GM23338 (cell line): Measurements from ENCODE around the gene NEUROG3. TPM values are rescaled to one million over a fixed set of nuclear protein-coding genes. Genes with fewer than 3 reads are reported as not detected.

Experiments
- ATAC-seq: fragments of 200-7000 bp; cut with Tn5 transposase; 3 replicates; pipeline ENCODE4 v1.9.1; 2020
- DNase-seq: peaks from one replicate; pipeline ENCODE4 v3.0.0-alpha.2; 2015; ENCODE audit warnings: low spot score
- H2AFZ ChIP-seq: fragments of 200-600 bp; sonication (generic); 2 replicates; pipeline ENCODE4 v1.8.0; 2016; ENCODE audit warnings: antibody characterized with exemption, mild to moderate bottlenecking, moderate library complexity
- H3F3A ChIP-seq: fragments of 200-600 bp; sonication (generic); replicated peaks from 2 replicates; pipeline ENCODE4 v1.8.0; 2017; ENCODE audit warnings: antibody characterized with exemption, mixed run types, low read depth
- H3K27ac ChIP-seq: fragments of 200-600 bp; sonication (generic); 2 replicates; pipeline ENCODE4 v1.6.1; 2016; ENCODE audit warnings: low read depth
- H3K27me3 ChIP-seq: fragments of 200-600 bp; sonication (generic); 2 replicates; pipeline ENCODE4 v1.8.0; 2016; ENCODE audit warnings: mild to moderate bottlenecking, mixed run types, moderate library complexity; ENCODE audit not compliant: insufficient read depth
- H3K36me3 ChIP-seq: fragments of 200-600 bp; sonication (generic); 2 replicates; pipeline ENCODE4 v1.8.0; 2016; ENCODE audit warnings: mild to moderate bottlenecking; ENCODE audit not compliant: insufficient read depth
- H3K4me1 ChIP-seq: fragments of 200-600 bp; sonication (generic); 2 replicates; pipeline ENCODE4 v1.8.0; 2016; ENCODE audit warnings: mild to moderate bottlenecking, moderate library complexity; ENCODE audit not compliant: insufficient read depth
- H3K4me2 ChIP-seq: fragments of 200-600 bp; sonication (generic); 2 replicates; pipeline ENCODE4 v1.7.1; 2017; ENCODE audit warnings: mixed run types
- H3K4me3 ChIP-seq: fragments of 200-600 bp; sonication (generic); 2 replicates; pipeline ENCODE4 v1.6.1; 2016; ENCODE audit warnings: mixed run types
- H3K79me2 ChIP-seq: fragments of 200-600 bp; sonication (generic); replicated peaks from 2 replicates; pipeline ENCODE4 v1.8.0; 2017; ENCODE audit warnings: mild to moderate bottlenecking; ENCODE audit not compliant: insufficient read depth
- H3K9me2 ChIP-seq: fragments of 200-600 bp; sonication (generic); 2 replicates; pipeline ENCODE4 v1.8.0; 2017; ENCODE audit not compliant: insufficient read depth
- H4K20me1 ChIP-seq: fragments of 200-600 bp; sonication (generic); replicated peaks from 2 replicates; pipeline ENCODE4 v1.8.0; 2017; ENCODE audit warnings: mild to moderate bottlenecking; ENCODE audit not compliant: insufficient read depth
- H3K27ac Mint-ChIP-seq: 2 replicates; pipeline ENCODE4 v1.8.0; 2020; ENCODE audit warnings: inconsistent platforms, mild to moderate bottlenecking, moderate library complexity, mixed read lengths
- H3K27me3 Mint-ChIP-seq: 3 replicates; pipeline ENCODE4 v1.8.0; 2022; ENCODE audit warnings: low read depth, mild to moderate bottlenecking, moderate library complexity, mixed read lengths, inconsistent platforms; ENCODE audit not compliant: insufficient read depth, poor library complexity
- H3K36me3 Mint-ChIP-seq: 3 replicates; pipeline ENCODE4 v1.8.0; 2021; ENCODE audit warnings: low read depth, mild to moderate bottlenecking, inconsistent platforms, moderate library complexity, mixed read lengths
- H3K4me1 Mint-ChIP-seq: 3 replicates; pipeline ENCODE4 v1.8.0; 2020; ENCODE audit warnings: mild to moderate bottlenecking, inconsistent platforms, mixed read lengths
- H3K4me3 Mint-ChIP-seq: 3 replicates; pipeline ENCODE4 v1.8.0; 2021; ENCODE audit warnings: moderate library complexity, mild to moderate bottlenecking, inconsistent platforms, mixed read lengths
- H3K9me3 Mint-ChIP-seq: 3 replicates; pipeline ENCODE4 v1.8.0; 2020; ENCODE audit warnings: moderate library complexity, mild to moderate bottlenecking, inconsistent platforms, mixed read lengths
- CTCF ChIP-seq, 2 experiments: fragments of 200-600 bp in 1 of 2; sonication (generic) in 1 of 2; conservative IDR thresholded peaks; 2 replicates each; pipeline versions ENCODE4 v1.5.1 to v1.6.1; 2016 to 2017; ENCODE audit warnings: antibody characterized with exemption in 2 of 2, low read depth in 2 of 2, mild to moderate bottlenecking in 2 of 2, moderate library complexity in 1 of 2
- ETS1 ChIP-seq: IDR thresholded peaks from 2 replicates; pipeline ENCODE4 v1.6.1; 2016; ENCODE audit warnings: antibody characterized with exemption
- REST ChIP-seq: IDR thresholded peaks from one replicate; pipeline ENCODE4 v1.6.1; 2018; ENCODE audit warnings: antibody characterized with exemption; ENCODE audit not compliant: unreplicated experiment
- STAT1 ChIP-seq: IDR thresholded peaks from one replicate; pipeline ENCODE4 v1.6.1; 2016; ENCODE audit warnings: antibody characterized with exemption; ENCODE audit not compliant: unreplicated experiment
- ZNF114 ChIP-seq: fragments of 250-450 bp; sonication (Bioruptor Pico); IDR thresholded peaks from 2 replicates; pipeline ENCODE4 v1.5.0; 2020; ENCODE audit warnings: mild to moderate bottlenecking, moderate library complexity
- ZNF331 ChIP-seq: fragments of 250-450 bp; sonication (Bioruptor Pico); IDR thresholded peaks from 2 replicates; pipeline ENCODE4 v1.5.0; 2020; ENCODE audit warnings: low read depth, mild to moderate bottlenecking, moderate library complexity
- ZNF462 ChIP-seq: fragments of 250-450 bp; sonication (Bioruptor Pico); IDR thresholded peaks from 2 replicates; pipeline ENCODE4 v1.5.0; 2020; ENCODE audit warnings: mild to moderate bottlenecking, moderate library complexity
- polyA plus RNA-seq: library from polyadenylated mRNA; unstranded; fragments of >200 nt; fragmentation: Nextera tagmentation; extraction: Ambion mirVana; gene quantifications from 2 replicates; pipeline ENCODE4 v1.2.1, GENCODE V29; 2016
- total RNA-seq: library from RNA; depleted of rRNA; stranded (reverse); fragments of >200 nt; shearing (Covaris generic); gene quantifications from 2 replicates; pipeline ENCODE4 v1.2.3, GENCODE V29; 2014

NEUROG3 gene
- total and polyA plus RNA-seq, 2 experiments from 2014 or later: not detected

GRCh38 chr10:69600761-69601330 lies 27.6 kb upstream of the NEUROG3 start:
- H3K4me1 ChIP-seq: no peaks in the 10 kb centered on the region
- Mint-ChIP-seq H3K27ac (no peak overlapping the region), H3K9me3 (peaks cover 8% of the 10 kb centered on the region; the same call in 2 of the 3 replicates), H3K4me1 (peaks cover 8% of the 10 kb centered on the region; the same call in 2 of the 3 replicates), H3K27me3 (peaks cover 7% of the 10 kb centered on the region), H3K4me3 (no peak overlapping the region), H3K36me3 (no peaks in the 10 kb centered on the region)
- H3K36me3 ChIP-seq: no peaks in the 10 kb centered on the region
- no peaks in the 10 kb centered on the region for H3F3A ChIP-seq
- H4K20me1 ChIP-seq: no peaks in the 10 kb centered on the region
- no peak overlapping the region for H3K4me3 ChIP-seq
- no peak overlapping the region for H2AFZ ChIP-seq
- no peak overlapping the region for H3K27ac ChIP-seq
- no peaks in the 10 kb centered on the region for H3K79me2 ChIP-seq
- no peaks in the 10 kb centered on the region for H3K27me3 ChIP-seq
- H3K9me2 ChIP-seq: peaks cover 17% of the 10 kb centered on the region
- DNase-seq (no peak), ATAC-seq (no peak)
- TF ChIP-seq ZNF114: no peak
- no peak for TF ChIP-seq ZNF331 (CRISPR knock-in tag)
- no peak for TF ChIP-seq STAT1
- no peak overlapping the region for H3K4me2 ChIP-seq

GRCh38 chr10:69588358-69588757 lies 15.1 kb upstream of the NEUROG3 start:
- Histone ChIP-seq H3K4me1 (no peaks in the 10 kb centered on the region), H3K4me3 (no peak overlapping the region), H3K9me2 (no peaks in the 10 kb centered on the region; the same call in 1 of the 2 replicates), H2AFZ (peak overlapping the region; percentile 74; the same call in 1 of the 2 replicates), H4K20me1 (no peaks in the 10 kb centered on the region), H3F3A (no peaks in the 10 kb centered on the region), H3K36me3 (no peaks in the 10 kb centered on the region), H3K79me2 (no peaks in the 10 kb centered on the region), H3K4me2 (peak overlapping the region; percentile 27; the same call in 1 of the 2 replicates), H3K27me3 (peaks cover 30% of the 10 kb centered on the region), H3K27ac (no peak overlapping the region)
- DNase-seq: peak; percentile 43
- Mint-ChIP-seq H3K27ac (no peak overlapping the region), H3K27me3 (peaks cover 3% of the 10 kb centered on the region), H3K36me3 (no peaks in the 10 kb centered on the region), H3K9me3 (peaks cover 3% of the 10 kb centered on the region; the same call in 2 of the 3 replicates), H3K4me1 (peaks cover 5% of the 10 kb centered on the region; the same call in 1 of the 3 replicates), H3K4me3 (no peak overlapping the region)
- TF ChIP-seq ZNF462 (no peak), REST (no peak), ETS1 (no peak), CTCF (conservative IDR thresholded peaks at IDR 0.05; ENCODE audit: low read depth in 2 of 2) (peak in 1 of 2 experiments; percentile 42; a peak in 2 of 4 replicates)
- ATAC-seq: peak; percentile 48; the same call in 2 of the 3 replicates
